SK-N-SH treated with all-trans-retinoic acid at 6 μM for 48 hours (cell line): ENCODE data around the gene EPHX1.
"Not testable (repeated sequence)": the region's sequence is repeated elsewhere in the genome, so short reads cannot be mapped to it uniquely, and the experiment has no call there.

ENCODE experiments used
- ATAC-seq: fragments of 200-7000 bp; cut with Tn5 transposase; 3 replicates; pipeline ENCODE4 v1.9.1; 2020; ENCODE audit warnings: mild to moderate bottlenecking, moderate library complexity
- BACH2 ChIP-seq: fragments of 250-450 bp; sonication (Bioruptor Pico); IDR thresholded peaks from 2 replicates; pipeline ENCODE4 v1.9.0; 2021; ENCODE audit warnings: mild to moderate bottlenecking, borderline replicate concordance
- CSDC2 ChIP-seq: fragments of 250-450 bp; sonication (Bioruptor Pico); IDR thresholded peaks from 2 replicates; pipeline ENCODE4 v1.5.0; 2020; ENCODE audit warnings: mild to moderate bottlenecking, moderate library complexity
- ESRRG ChIP-seq: fragments of 250-450 bp; sonication (Bioruptor Pico); IDR thresholded peaks from 2 replicates; pipeline ENCODE4 v1.6.1; 2021; ENCODE audit warnings: mild to moderate bottlenecking
- GLIS3 ChIP-seq: fragments of 250-450 bp; sonication (Bioruptor Pico); IDR thresholded peaks from 2 replicates; pipeline ENCODE4 v1.5.0; 2020; ENCODE audit warnings: mild to moderate bottlenecking, moderate library complexity
- OSR1 ChIP-seq: fragments of 250-450 bp; sonication (Bioruptor Pico); IDR thresholded peaks from 2 replicates; pipeline ENCODE4 v1.8.0; 2022; ENCODE audit warnings: moderate library complexity, mild to moderate bottlenecking, inconsistent platforms
- PPARA ChIP-seq: fragments of 250-450 bp; sonication (Bioruptor Pico); IDR thresholded peaks from 2 replicates; pipeline ENCODE4 v1.5.0; 2020; ENCODE audit warnings: mild to moderate bottlenecking, borderline replicate concordance
- SNAI2 ChIP-seq: fragments of 250-450 bp; sonication (Bioruptor Pico); IDR thresholded peaks from 2 replicates; pipeline ENCODE4 v1.5.0; 2020; ENCODE audit warnings: mild to moderate bottlenecking, moderate library complexity
- TCF4 ChIP-seq: fragments of 250-450 bp; sonication (Bioruptor Pico); IDR thresholded peaks from 2 replicates; pipeline ENCODE4 v1.8.0; 2021; ENCODE audit warnings: mild to moderate bottlenecking, moderate library complexity, borderline replicate concordance
- TOX ChIP-seq: fragments of 250-450 bp; sonication (Bioruptor Pico); IDR thresholded peaks from 2 replicates; pipeline ENCODE4 v1.8.0; 2021; ENCODE audit warnings: mild to moderate bottlenecking, moderate library complexity, borderline replicate concordance
- ZC3H10 ChIP-seq: fragments of 250-450 bp; sonication (Bioruptor Pico); IDR thresholded peaks from 2 replicates; pipeline ENCODE4 v1.5.1; 2021; ENCODE audit warnings: mild to moderate bottlenecking, moderate library complexity
- ZFP3 ChIP-seq: fragments of 250-450 bp; sonication (Bioruptor Pico); IDR thresholded peaks from 2 replicates; pipeline ENCODE4 v1.5.0; 2020; ENCODE audit warnings: mild to moderate bottlenecking, moderate library complexity
- ZFP30 ChIP-seq: fragments of 450-650 bp; formaldehyde crosslinking; IDR thresholded peaks from 2 replicates; pipeline ENCODE4 v1.5.0; 2022; ENCODE audit warnings: mild to moderate bottlenecking, moderate library complexity
- ZNF565 ChIP-seq: fragments of 450-650 bp; formaldehyde crosslinking; conservative IDR thresholded peaks from 2 replicates; pipeline ENCODE4 v1.5.0; 2020; ENCODE audit warnings: low read depth, mild to moderate bottlenecking, moderate library complexity
- ZNF8 ChIP-seq: fragments of 450-650 bp; formaldehyde crosslinking; IDR thresholded peaks from 2 replicates; pipeline ENCODE4 v1.5.0; 2020; ENCODE audit warnings: mild to moderate bottlenecking, moderate library complexity
- TF ChIP-seq, protein P1 (sequence below): fragments of 250-450 bp; sonication (Bioruptor Pico); IDR thresholded peaks from 2 replicates; pipeline ENCODE4 v1.8.0; 2020; ENCODE audit warnings: mild to moderate bottlenecking, moderate library complexity, borderline replicate concordance
- TF ChIP-seq, protein P2 (sequence below): fragments of 250-450 bp; sonication (Bioruptor Pico); IDR thresholded peaks from 2 replicates; pipeline ENCODE4 v1.5.1; 2021; ENCODE audit warnings: mild to moderate bottlenecking, moderate library complexity
- TF ChIP-seq, protein P3 (sequence below): fragments of 250-450 bp; sonication (Bioruptor Pico); IDR thresholded peaks from 2 replicates; pipeline ENCODE4 v1.8.0; 2021; ENCODE audit warnings: low read depth, mild to moderate bottlenecking, moderate library complexity, borderline replicate concordance
- TF ChIP-seq, protein P4 (sequence below): fragments of 250-450 bp; sonication (Bioruptor Pico); IDR thresholded peaks from 2 replicates; pipeline ENCODE4 v1.5.0; 2020; ENCODE audit warnings: mild to moderate bottlenecking, moderate library complexity

EPHX1 gene

DNA sequence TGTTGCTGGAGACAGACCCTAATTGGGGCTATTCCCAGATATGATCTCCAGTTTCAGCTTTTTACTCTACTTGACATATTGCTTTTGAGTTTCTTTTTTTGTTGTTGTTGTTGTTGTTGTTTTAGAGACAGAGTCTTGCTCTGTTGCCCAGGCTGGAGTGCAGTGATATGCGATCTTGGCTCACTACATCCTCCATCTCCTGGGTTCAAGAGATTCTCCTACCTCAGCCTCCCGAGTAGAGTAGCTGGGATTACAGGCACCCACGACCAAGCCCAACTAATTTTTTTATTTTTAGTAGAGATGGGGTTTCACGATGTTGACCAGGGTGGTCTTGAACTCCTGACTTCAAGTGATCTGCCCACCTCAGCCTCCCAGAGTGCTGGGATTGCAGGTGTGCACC is 33.6 kb upstream of the EPHX1 start:
- TF ChIP-seq, protein P1, sequence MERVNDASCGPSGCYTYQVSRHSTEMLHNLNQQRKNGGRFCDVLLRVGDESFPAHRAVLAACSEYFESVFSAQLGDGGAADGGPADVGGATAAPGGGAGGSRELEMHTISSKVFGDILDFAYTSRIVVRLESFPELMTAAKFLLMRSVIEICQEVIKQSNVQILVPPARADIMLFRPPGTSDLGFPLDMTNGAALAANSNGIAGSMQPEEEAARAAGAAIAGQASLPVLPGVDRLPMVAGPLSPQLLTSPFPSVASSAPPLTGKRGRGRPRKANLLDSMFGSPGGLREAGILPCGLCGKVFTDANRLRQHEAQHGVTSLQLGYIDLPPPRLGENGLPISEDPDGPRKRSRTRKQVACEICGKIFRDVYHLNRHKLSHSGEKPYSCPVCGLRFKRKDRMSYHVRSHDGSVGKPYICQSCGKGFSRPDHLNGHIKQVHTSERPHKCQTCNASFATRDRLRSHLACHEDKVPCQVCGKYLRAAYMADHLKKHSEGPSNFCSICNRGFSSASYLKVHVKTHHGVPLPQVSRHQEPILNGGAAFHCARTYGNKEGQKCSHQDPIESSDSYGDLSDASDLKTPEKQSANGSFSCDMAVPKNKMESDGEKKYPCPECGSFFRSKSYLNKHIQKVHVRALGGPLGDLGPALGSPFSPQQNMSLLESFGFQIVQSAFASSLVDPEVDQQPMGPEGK, result no peak
- TF ChIP-seq GLIS3 (no peak), CSDC2 (CRISPR knock-in tag) (no peak), SNAI2 (CRISPR knock-in tag) (no peak), TCF4 (CRISPR knock-in tag) (no peak), OSR1 (CRISPR knock-in tag) (no peak), BACH2 (CRISPR knock-in tag) (no peak), ESRRG (CRISPR knock-in tag) (no peak), ZFP3 (no peak), ZFP30 (CRISPR knock-in tag) (no peak)
- TF ChIP-seq, protein P2, sequence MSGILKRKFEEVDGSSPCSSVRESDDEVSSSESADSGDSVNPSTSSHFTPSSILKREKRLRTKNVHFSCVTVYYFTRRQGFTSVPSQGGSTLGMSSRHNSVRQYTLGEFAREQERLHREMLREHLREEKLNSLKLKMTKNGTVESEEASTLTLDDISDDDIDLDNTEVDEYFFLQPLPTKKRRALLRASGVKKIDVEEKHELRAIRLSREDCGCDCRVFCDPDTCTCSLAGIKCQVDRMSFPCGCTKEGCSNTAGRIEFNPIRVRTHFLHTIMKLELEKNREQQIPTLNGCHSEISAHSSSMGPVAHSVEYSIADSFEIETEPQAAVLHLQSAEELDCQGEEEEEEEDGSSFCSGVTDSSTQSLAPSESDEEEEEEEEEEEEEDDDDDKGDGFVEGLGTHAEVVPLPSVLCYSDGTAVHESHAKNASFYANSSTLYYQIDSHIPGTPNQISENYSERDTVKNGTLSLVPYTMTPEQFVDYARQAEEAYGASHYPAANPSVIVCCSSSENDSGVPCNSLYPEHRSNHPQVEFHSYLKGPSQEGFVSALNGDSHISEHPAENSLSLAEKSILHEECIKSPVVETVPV (CRISPR knock-in tag), result no peak
- TF ChIP-seq, protein P3, sequence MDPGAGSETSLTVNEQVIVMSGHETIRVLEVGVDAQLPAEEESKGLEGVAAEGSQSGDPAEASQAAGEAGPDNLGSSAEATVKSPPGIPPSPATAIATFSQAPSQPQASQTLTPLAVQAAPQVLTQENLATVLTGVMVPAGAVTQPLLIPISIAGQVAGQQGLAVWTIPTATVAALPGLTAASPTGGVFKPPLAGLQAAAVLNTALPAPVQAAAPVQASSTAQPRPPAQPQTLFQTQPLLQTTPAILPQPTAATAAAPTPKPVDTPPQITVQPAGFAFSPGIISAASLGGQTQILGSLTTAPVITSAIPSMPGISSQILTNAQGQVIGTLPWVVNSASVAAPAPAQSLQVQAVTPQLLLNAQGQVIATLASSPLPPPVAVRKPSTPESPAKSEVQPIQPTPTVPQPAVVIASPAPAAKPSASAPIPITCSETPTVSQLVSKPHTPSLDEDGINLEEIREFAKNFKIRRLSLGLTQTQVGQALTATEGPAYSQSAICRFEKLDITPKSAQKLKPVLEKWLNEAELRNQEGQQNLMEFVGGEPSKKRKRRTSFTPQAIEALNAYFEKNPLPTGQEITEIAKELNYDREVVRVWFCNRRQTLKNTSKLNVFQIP, result no peak
- ATAC-seq, result no peak

DNA sequence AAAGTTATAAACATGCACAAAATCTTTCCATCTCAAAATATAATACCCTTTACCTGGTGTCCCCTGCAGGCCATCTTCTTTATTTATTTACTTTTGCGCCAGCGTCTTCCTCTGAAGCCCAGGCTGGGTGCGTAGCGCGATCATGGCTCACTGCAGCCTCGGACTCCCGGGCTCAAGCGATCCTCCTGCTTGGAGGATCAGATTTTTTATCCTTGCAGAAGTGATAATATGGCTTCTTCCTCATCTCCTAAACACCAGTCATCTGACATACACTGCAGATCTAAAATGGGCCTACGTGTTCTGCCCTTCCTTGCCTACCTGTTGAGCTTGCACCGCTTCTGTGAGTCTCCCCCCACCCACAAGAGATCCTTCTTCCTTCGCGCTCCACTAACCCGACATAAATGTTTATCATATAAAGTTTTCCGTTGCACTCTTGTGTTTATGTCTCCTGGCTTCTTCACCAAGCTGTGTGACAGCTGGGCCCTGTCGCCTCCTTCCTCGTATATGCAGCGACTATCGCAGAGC is 32.8 kb upstream of the EPHX1 start:
- ATAC-seq, result peak; percentile 4
- TF ChIP-seq TOX (CRISPR knock-in tag) (no peak), ZFP3 (no peak), ZNF565 (CRISPR knock-in tag) (no peak), TCF4 (CRISPR knock-in tag) (no peak), SNAI2 (CRISPR knock-in tag) (no peak), GLIS3 (no peak), ZNF8 (no peak), PPARA (CRISPR knock-in tag) (no peak), OSR1 (CRISPR knock-in tag) (no peak)
- TF ChIP-seq, protein P4, sequence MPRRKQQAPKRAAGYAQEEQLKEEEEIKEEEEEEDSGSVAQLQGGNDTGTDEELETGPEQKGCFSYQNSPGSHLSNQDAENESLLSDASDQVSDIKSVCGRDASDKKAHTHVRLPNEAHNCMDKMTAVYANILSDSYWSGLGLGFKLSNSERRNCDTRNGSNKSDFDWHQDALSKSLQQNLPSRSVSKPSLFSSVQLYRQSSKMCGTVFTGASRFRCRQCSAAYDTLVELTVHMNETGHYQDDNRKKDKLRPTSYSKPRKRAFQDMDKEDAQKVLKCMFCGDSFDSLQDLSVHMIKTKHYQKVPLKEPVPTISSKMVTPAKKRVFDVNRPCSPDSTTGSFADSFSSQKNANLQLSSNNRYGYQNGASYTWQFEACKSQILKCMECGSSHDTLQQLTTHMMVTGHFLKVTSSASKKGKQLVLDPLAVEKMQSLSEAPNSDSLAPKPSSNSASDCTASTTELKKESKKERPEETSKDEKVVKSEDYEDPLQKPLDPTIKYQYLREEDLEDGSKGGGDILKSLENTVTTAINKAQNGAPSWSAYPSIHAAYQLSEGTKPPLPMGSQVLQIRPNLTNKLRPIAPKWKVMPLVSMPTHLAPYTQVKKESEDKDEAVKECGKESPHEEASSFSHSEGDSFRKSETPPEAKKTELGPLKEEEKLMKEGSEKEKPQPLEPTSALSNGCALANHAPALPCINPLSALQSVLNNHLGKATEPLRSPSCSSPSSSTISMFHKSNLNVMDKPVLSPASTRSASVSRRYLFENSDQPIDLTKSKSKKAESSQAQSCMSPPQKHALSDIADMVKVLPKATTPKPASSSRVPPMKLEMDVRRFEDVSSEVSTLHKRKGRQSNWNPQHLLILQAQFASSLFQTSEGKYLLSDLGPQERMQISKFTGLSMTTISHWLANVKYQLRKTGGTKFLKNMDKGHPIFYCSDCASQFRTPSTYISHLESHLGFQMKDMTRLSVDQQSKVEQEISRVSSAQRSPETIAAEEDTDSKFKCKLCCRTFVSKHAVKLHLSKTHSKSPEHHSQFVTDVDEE (CRISPR knock-in tag), result no peak

DNA sequence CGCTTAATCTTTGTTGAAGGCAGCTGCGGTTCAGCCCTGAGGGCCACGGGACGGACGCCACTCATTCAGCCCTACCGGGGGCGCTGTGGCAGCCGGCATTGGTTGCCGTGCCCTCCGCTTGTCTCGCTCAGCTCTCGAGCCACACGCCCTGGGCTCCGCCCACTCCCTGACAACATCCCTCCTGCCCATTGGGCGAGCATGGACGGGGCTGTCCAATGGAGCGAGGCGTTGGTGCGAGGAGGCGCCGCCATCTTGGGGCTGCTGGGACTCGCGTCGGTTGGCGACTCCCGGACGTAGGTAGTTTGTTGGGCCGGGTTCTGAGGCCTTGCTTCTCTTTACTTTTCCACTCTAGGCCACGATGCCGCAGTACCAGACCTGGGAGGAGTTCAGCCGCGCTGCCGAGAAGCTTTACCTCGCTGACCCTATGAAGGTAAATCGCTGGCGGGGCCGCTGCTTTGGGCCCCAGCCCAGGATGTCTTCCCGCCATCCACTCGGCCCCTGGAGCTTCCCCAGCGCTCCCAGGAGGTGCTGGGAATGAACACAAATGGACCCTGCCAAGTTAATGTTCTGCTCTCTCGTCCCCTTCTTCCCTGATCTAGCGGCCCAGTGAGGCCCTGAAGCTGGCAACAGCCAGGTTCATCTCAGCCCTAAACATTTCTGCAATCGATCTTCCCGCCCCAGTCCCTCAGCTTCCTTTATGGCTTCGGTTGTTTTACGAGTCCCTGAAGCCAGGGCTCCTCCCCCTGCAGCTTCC is 32.2 kb upstream of the EPHX1 start, which contains the start of gene SRP9:
SRP9 (plus strand) TSS at position 244 of the 754 bp plus-strand sequence; CDS start at position 359, 115 bp downstream.
- TF ChIP-seq ZC3H10 (no peak), TCF4 (CRISPR knock-in tag) (no peak), ZFP3 (0 out of 2 replicates have a peak, but pooled peaks have one; percentile 42)
- peak; percentile 98 for ATAC-seq

DNA sequence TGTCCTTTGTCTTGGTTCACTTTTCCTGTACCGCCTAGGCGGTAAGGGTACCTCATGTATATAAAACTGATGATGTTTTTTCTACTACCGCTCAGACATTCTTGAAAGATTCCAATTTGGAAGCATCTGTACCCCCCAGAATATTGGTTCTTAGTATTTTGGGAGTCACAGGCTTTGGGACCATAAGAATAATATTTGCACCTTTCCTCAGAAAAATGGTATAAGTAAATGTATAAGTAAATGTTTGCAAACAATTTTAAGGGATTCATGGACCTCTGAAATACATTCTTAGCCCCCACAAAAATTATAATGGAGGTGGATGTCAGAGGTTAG is 31.6 kb upstream of the EPHX1 start:
- no peak for ATAC-seq
- TF ChIP-seq, protein P2 (CRISPR knock-in tag), result no peak
- TF ChIP-seq, protein P4 (CRISPR knock-in tag), result no peak
- no peak for TF ChIP-seq TCF4 (CRISPR knock-in tag)
- TF ChIP-seq, all 23 proteins: peak for 0

DNA sequence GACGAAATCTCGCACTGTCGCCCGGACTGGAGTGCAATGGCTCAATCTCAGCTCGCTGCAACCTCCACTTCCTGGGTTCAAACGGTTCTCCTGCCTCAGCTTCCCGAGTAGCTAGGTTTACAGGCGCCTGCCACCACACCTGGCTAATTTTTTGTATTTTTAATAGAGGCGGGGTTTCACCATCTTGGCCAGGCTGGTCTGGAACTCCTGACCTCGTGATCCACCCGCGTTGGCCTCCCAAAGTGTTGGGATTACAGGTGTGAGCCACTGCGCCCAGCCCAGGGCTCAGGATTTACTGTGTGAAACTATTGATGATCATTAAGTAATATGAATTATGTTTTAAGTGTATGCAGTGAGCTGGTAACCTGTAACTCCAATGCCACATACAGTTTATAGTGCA is 30.8 kb upstream of the EPHX1 start:
- not testable (repeated sequence) for ATAC-seq
